ENCODE measurements around the gene TBX19.

GRCh38 chr1:168285521-168285790 lies 4.8 kb downstream of the TBX19 start:
- no peak for TF ChIP-seq CTCF (IDR thresholded peaks at IDR 0.05; ENCODE audit: poor library complexity)
- no peak for TF ChIP-seq EZH2phosphoT487 (IDR thresholded peaks at IDR 0.05; ENCODE audit: low read depth, severe bottlenecking, unreplicated experiment)
- no peak for TF ChIP-seq EZH2 (IDR thresholded peaks at IDR 0.05; ENCODE audit: borderline replicate concordance)

Data from hepatocyte (in vitro differentiated cells).